Body of pancreas (tissue), 4 donors: ENCODE measurements around the gene NAALADL1. TPM values are rescaled to one million over a fixed set of nuclear protein-coding genes. Genes with fewer than 3 reads are reported as not detected.

Source experiments
- ATAC-seq: fragments of 150-250 bp; one replicate; pipeline ENCODE4 v1.9.1; 2016
- DNase-seq, 4 donors: peaks; one replicate each; pipeline ENCODE4 v3.0.0-alpha.2; 2019
- H3K27ac ChIP-seq, 4 donors: fragments of 200-600 bp; sonication (generic); 1 replicate in 3 of 4; 2 replicates in 1 of 4; pipeline versions ENCODE4 v1.5.1 to v1.6.1; 2016 to 2019; ENCODE audit warnings: mild to moderate bottlenecking in 1 of 4, mixed read lengths in 1 of 4, moderate library complexity in 1 of 4
- H3K27me3 ChIP-seq, 2 donors: fragments of 200-600 bp; sonication (generic); one replicate each; pipeline ENCODE4 v1.6.0; 2016; ENCODE audit warnings: mild to moderate bottlenecking in 1 of 2
- H3K36me3 ChIP-seq, 2 donors: fragments of 200-600 bp; sonication (generic); replicated peaks in 1 of 2; 2 replicates each; pipeline ENCODE4 v1.5.1; 2016; ENCODE audit warnings: low read depth in 2 of 2; ENCODE audit not compliant: insufficient read depth in 1 of 2
- H3K4me1 ChIP-seq: fragments of 200-600 bp; sonication (generic); one replicate; pipeline ENCODE4 v1.6.0; 2016
- H3K4me3 ChIP-seq, 2 donors: fragments of 200-600 bp; sonication (generic); 1 replicate in 1 of 2; 2 replicates in 1 of 2; pipeline ENCODE4 v1.5.1; 2016 to 2019
- H3K9me3 ChIP-seq, 3 donors: fragments of 200-600 bp; sonication (generic); 1 replicate in 2 of 3; 2 replicates in 1 of 3; pipeline ENCODE4 v1.5.1; 2016
- CTCF ChIP-seq, 7 experiments: fragments of 450-650 bp in 4 of 7; fragments of 200-600 bp in 3 of 7; sonication (generic) in 3 of 7; IDR thresholded peaks; one replicate each; pipeline ENCODE4 v1.5.1; 2016 to 2019; ENCODE audit warnings: antibody characterized with exemption in 7 of 7
- POLR2A ChIP-seq, 3 donors: fragments of 450-650 bp; IDR thresholded peaks; one replicate each; pipeline ENCODE4 v1.6.1; 2016; ENCODE audit warnings: antibody characterized with exemption in 3 of 3, mild to moderate bottlenecking in 2 of 3
- WGBS, 2 donors: methylation state at CpG; one replicate each; pipeline ENCODE4 v1.1.5; 2017; 5-methylcytosine and 5-hydroxymethylcytosine counted together
- intact Hi-C: fragments of 100-400 bp; cut with DNase I; formaldehyde crosslinking; loops from one replicate; pipeline ENCODE4 v1.15.1; 2023
- total RNA-seq, 2 donors: library from RNA; depleted of rRNA; stranded (reverse); fragments of >200 nt; gene quantifications; one replicate each; pipeline ENCODE4 v1.1.0, GENCODE V29; 2016

Gene NAALADL1
- total RNA-seq, 2 donors from 2014 or later: 1.6 to 11.5 TPM

DNA sequence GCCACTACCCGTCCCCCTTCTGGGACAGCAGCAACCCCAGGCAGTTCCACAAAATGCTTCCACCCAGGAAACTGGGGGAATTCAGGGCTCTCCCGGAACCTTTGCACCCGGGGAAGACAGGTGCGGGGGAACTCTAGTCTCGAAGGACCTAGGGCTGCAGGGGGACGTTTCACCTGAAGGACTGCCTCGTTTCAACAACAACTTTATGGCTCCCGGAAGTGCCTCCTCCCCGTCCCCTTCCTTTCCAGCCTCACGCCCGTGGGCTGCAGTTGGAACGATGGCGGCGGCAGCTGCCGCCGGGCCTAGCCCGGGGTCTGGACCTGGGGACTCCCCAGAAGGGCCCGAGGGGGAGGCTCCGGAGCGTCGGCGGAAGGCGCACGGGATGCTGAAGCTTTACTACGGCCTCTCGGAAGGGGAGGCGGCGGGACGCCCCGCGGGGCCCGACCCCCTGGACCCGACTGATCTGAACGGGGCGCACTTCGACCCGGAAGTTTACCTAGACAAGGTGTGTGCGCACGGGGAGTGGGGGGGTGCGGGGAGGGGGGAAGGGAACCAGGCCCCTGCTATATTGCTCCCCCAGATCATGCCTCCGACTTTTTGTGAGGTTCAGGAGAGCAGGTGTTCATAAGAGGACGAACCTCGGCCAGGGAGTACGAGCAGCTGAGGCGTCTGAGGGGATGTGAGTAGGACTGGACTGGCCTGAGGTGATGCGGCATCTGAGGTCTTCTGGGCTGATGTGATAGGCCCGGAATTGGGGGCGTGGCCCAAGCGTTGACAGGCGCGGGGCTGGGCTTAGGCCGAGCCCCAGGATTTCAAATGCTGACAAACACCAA, 37.8 kb upstream of the NAALADL1 start, which contains the start of gene VPS51:
TSS of gene VPS51 (plus strand) at position 241 of the 833 bp plus-strand sequence. CDS start at position 278, 37 bp downstream.
- intact Hi-C loops: no loop called here
- Histone ChIP-seq H3K4me3 (peak within 1 kb of the TSS; percentile 83 to 84), H3K36me3 (no peaks in the 10 kb centered on the region), H3K9me3 (no peaks in the 10 kb centered on the region), H3K4me1 (peaks cover 34% of the 10 kb centered on the region), H3K27me3 (no peaks in the 10 kb centered on the region), H3K27ac (peak within 1 kb of the TSS; percentile 84 to 99 (median 94))
- peak; percentile 88 to 95 (median 94) for DNase-seq
- peak; percentile 68 to 86 (median 85) for TF ChIP-seq POLR2A (IDR thresholded peaks at IDR 0.05)
- TF ChIP-seq CTCF (IDR thresholded peaks at IDR 0.05): peak in 3 of 7 experiments; percentile 17 to 39 (median 30)
- ATAC-seq: peak; percentile 95
- 0 to 1% methylated on average over 8 to 40 of the region's 52 CpGs for WGBS, 2 donors

DNA sequence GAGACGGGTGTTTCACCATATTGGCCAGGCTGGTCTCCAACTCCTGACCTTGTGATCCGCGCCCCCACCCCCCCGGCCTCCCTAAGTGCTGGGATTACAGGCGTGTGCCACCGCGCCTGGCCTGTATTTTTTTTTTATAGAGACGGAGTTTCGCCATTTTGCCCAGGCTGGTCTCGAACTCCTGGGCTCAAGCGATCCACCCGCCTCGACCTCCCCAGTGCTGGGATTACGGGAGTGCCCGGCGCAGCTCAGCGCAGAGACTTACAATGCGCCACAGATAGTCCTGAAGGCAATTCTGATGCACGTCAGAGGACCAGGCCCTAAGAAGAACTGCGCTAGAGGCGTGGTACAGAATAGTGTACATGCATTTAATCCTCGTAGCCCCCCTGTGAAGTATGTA, 37.1 kb upstream of the NAALADL1 start:
- H3K27me3 ChIP-seq: no peaks in the 10 kb centered on the region
- ATAC-seq (no peak), DNase-seq (no peak)
- peaks cover 27% of the 10 kb centered on the region for H3K4me1 ChIP-seq
- no peak overlapping the region for H3K4me3 ChIP-seq
- no peaks in the 10 kb centered on the region for H3K9me3 ChIP-seq
- WGBS, 2 donors: 55 to 65% methylated on average over 22 of the region's 22 CpGs
- no peaks in the 10 kb centered on the region for H3K36me3 ChIP-seq
- peak overlapping the region; percentile 84 to 99 (median 94) for H3K27ac ChIP-seq
- no peak for TF ChIP-seq POLR2A (IDR thresholded peaks at IDR 0.05)
- no peak for TF ChIP-seq CTCF (IDR thresholded peaks at IDR 0.05)
- intact Hi-C loops: no loop called here

GRCh38 chr11:65090628-65091027, 32.3 kb upstream of the NAALADL1 start:
- peaks cover 3% of the 10 kb centered on the region for H3K4me1 ChIP-seq
- no peak for DNase-seq
- intact Hi-C loops: no loop called here
- no peaks in the 10 kb centered on the region for H3K27me3 ChIP-seq
- ATAC-seq: no peak
- H3K27ac ChIP-seq: no peak overlapping the region
- peaks cover 0 to 21% of the 10 kb centered on the region in 2 donors for H3K36me3 ChIP-seq
- H3K4me3 ChIP-seq: no peak overlapping the region
- WGBS, 2 donors: 96 to 100% methylated on average over 4 of the region's 4 CpGs
- no peaks in the 10 kb centered on the region for H3K9me3 ChIP-seq
- TF ChIP-seq POLR2A (IDR thresholded peaks at IDR 0.05): no peak

DNA sequence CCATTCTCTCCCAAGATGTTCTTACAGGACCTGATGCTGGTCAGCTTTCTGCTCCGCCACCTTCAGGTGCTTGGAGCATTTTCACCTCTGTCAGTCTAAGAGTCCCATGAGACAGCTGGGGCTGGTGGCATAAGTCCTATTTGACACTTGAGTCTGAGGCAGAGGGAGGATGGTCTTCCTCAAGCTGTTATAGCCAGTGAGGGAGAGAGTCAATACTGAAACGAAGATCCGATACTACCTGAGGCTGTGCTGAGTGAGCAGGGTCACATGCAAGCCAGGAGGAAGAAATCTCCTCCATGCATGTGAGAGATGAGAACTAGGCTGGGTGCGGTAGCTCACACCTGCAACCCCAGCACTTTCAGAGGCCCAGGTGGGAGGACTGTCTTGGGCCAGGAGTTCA, 31.3 kb upstream of the NAALADL1 start:
- ATAC-seq: no peak
- WGBS, 2 donors: 77 to 91% methylated on average over 3 to 4 of the region's 4 CpGs
- TF ChIP-seq POLR2A (IDR thresholded peaks at IDR 0.05) (no peak), CTCF (IDR thresholded peaks at IDR 0.05) (no peak)
- no peak for DNase-seq
- Histone ChIP-seq H3K4me3 (no peak overlapping the region), H3K27ac (no peak overlapping the region), H3K4me1 (peaks cover 10% of the 10 kb centered on the region), H3K36me3 (peaks cover 0 to 21% of the 10 kb centered on the region in 2 donors), H3K9me3 (no peaks in the 10 kb centered on the region), H3K27me3 (no peaks in the 10 kb centered on the region)
- intact Hi-C loops: no loop called here

- no peak overlapping the region for H3K27ac ChIP-seq
- no peak overlapping the region for H3K4me3 ChIP-seq
- no peak for TF ChIP-seq POLR2A (IDR thresholded peaks at IDR 0.05)
- DNase-seq (no peak), ATAC-seq (no peak)
- H3K27me3 ChIP-seq: no peaks in the 10 kb centered on the region
- peaks cover 0 to 21% of the 10 kb centered on the region in 2 donors for H3K36me3 ChIP-seq
- H3K4me1 ChIP-seq: peaks cover 17% of the 10 kb centered on the region
- 91 to 92% methylated on average over 6 to 15 of the region's 15 CpGs for WGBS, 2 donors
- intact Hi-C loops: no loop called here
- H3K9me3 ChIP-seq: no peaks in the 10 kb centered on the region
Measured at GRCh38 chr11:65087827-65088226, 29.5 kb upstream of the NAALADL1 start.
